Smooth muscle cell of the brain vasculature (primary cell): ENCODE data around the gene CHD2.

ENCODE experiments used
- DNase-seq: peaks from one replicate; pipeline ENCODE4 v3.0.0-alpha.2; 2012; ENCODE audit warnings: low read depth, low spot score

CHD2 gene

GRCh38 chr15:92930054-92930621 lies 30.0 kb downstream of the CHD2 start:
- no peak for DNase-seq

- no peak for DNase-seq
Observed at GRCh38 chr15:92930776-92931175, 30.7 kb downstream of the CHD2 start.

GRCh38 chr15:92932946-92933649 lies 33.0 kb downstream of the CHD2 start:
- DNase-seq = no peak

- no peak for DNase-seq
Observed at GRCh38 chr15:92933831-92934230, 33.7 kb downstream of the CHD2 start.

GRCh38 chr15:92934716-92935115 lies 34.6 kb downstream of the CHD2 start:
- DNase-seq = no peak

GRCh38 chr15:92936138-92936537 lies 36.0 kb downstream of the CHD2 start:
- no peak for DNase-seq

- no peak for DNase-seq
Observed at GRCh38 chr15:92936693-92937092, 36.6 kb downstream of the CHD2 start.

- no peak for DNase-seq
Observed at GRCh38 chr15:92937901-92938300, 37.8 kb downstream of the CHD2 start.

- DNase-seq = no peak
Observed at GRCh38 chr15:92938387-92938786, 38.3 kb downstream of the CHD2 start.

- no peak for DNase-seq
Observed at GRCh38 chr15:92941668-92942067, 41.5 kb downstream of the CHD2 start.

GRCh38 chr15:92942706-92943105 lies 42.6 kb downstream of the CHD2 start:
- no peak for DNase-seq

GRCh38 chr15:92943581-92943980 lies 43.5 kb downstream of the CHD2 start:
- DNase-seq = no peak

GRCh38 chr15:92944946-92945521 lies 44.9 kb downstream of the CHD2 start:
- no peak for DNase-seq

GRCh38 chr15:92947071-92947730 lies 47.1 kb downstream of the CHD2 start:
- no peak for DNase-seq

- DNase-seq = no peak
Observed at GRCh38 chr15:92949604-92950249, 49.6 kb downstream of the CHD2 start.

GRCh38 chr15:92951800-92952457 lies 51.8 kb downstream of the CHD2 start:
- DNase-seq = no peak

GRCh38 chr15:92952458-92952850 lies 52.3 kb downstream of the CHD2 start:
- no peak for DNase-seq

GRCh38 chr15:92953566-92953965 lies 53.4 kb downstream of the CHD2 start:
- DNase-seq = no peak

GRCh38 chr15:92954002-92954401 lies 53.9 kb downstream of the CHD2 start:
- DNase-seq = no peak

GRCh38 chr15:92954578-92954977 lies 54.5 kb downstream of the CHD2 start:
- no peak for DNase-seq

- no peak for DNase-seq
Observed at GRCh38 chr15:92955706-92956105, 55.6 kb downstream of the CHD2 start.

GRCh38 chr15:92958105-92958504 lies 58.0 kb downstream of the CHD2 start:
- DNase-seq = no peak
